ENCODE data around the gene TNFRSF12A. TPM values are rescaled to one million over a fixed set of nuclear protein-coding genes. Genes with fewer than 3 reads are reported as not detected.

The TNFRSF12A gene
- total RNA-seq, 1 experiment from 2014 or later, result 78.9 TPM

GRCh38 chr16:3013998-3014690 is 6.0 kb upstream of the TNFRSF12A start (continued):
- TF ChIP-seq ZNF532 (CRISPR knock-in tag; IDR thresholded peaks at IDR 0.05; ENCODE audit: borderline replicate concordance) (peak; percentile 78), SP1 (CRISPR knock-in tag; conservative IDR thresholded peaks at IDR 0.05) (no peak), ELF4 (CRISPR knock-in tag; IDR thresholded peaks at IDR 0.05; ENCODE audit: low read depth) (no peak), PREB (CRISPR knock-in tag; IDR thresholded peaks at IDR 0.05; ENCODE audit: borderline replicate concordance) (no peak), ARID4B (CRISPR knock-in tag; IDR thresholded peaks at IDR 0.05; ENCODE audit: borderline replicate concordance) (0 out of 2 replicates have a peak, but pooled peaks have one; percentile 23), AR (CRISPR knock-in tag; IDR thresholded peaks at IDR 0.05) (peak; percentile 66), RORB (CRISPR knock-in tag; IDR thresholded peaks at IDR 0.05) (no peak), FOXP4 (CRISPR knock-in tag; IDR thresholded peaks at IDR 0.05) (no peak), ZNF425 (CRISPR knock-in tag; conservative IDR thresholded peaks at IDR 0.05) (peak; percentile 69)
